ENCODE measurements around the gene GTPBP10.

GTPBP10 gene

GRCh38 chr7:90401989-90402388 lies 55.5 kb downstream of the GTPBP10 start:
- Histone ChIP-seq H3K27ac (ENCODE audit: low read depth, low read length) (no peak overlapping the region), H3K9me3 (ENCODE audit: control insufficient read depth in 5 of 5, low read length in 5 of 5) (peaks cover 0 to 7% (median 0%) of the 10 kb centered on the region in 5 donors), H3K4me1 (ENCODE audit: control insufficient read depth in 5 of 5, insufficient read depth in 5 of 5, low read length in 5 of 5) (peaks cover 0 to 17% (median 10%) of the 10 kb centered on the region in 5 donors), H3K36me3 (ENCODE audit: control insufficient read depth in 5 of 5, insufficient read depth in 5 of 5, low read length in 5 of 5) (peaks cover 0 to 11% (median 3%) of the 10 kb centered on the region in 5 donors), H3K27me3 (ENCODE audit: control insufficient read depth in 5 of 5, insufficient read depth in 4 of 5, low read length in 5 of 5) (no peaks in the 10 kb centered on the region), H3K9ac (ENCODE audit: low read length in 5 of 5) (no peak overlapping the region), H3K4me3 (ENCODE audit: low read depth in 1 of 5, low read length in 5 of 5) (no peak overlapping the region)

GRCh38 chr7:90402785-90403173 lies 56.3 kb downstream of the GTPBP10 start:
- Histone ChIP-seq H3K9me3 (ENCODE audit: control insufficient read depth in 5 of 5, low read length in 5 of 5) (peaks cover 0 to 7% (median 0%) of the 10 kb centered on the region in 5 donors), H3K9ac (ENCODE audit: low read length in 5 of 5) (peak overlapping the region in 3 of 5 donors; percentile 85 to 89 (median 89)), H3K27me3 (ENCODE audit: control insufficient read depth in 5 of 5, insufficient read depth in 4 of 5, low read length in 5 of 5) (no peaks in the 10 kb centered on the region), H3K27ac (ENCODE audit: low read depth, low read length) (peak overlapping the region; percentile 79), H3K36me3 (ENCODE audit: control insufficient read depth in 5 of 5, insufficient read depth in 5 of 5, low read length in 5 of 5) (peaks cover 0 to 14% (median 9%) of the 10 kb centered on the region in 5 donors), H3K4me3 (ENCODE audit: low read depth in 1 of 5, low read length in 5 of 5) (peak overlapping the region; percentile 93 to 99 (median 97)), H3K4me1 (ENCODE audit: control insufficient read depth in 5 of 5, insufficient read depth in 5 of 5, low read length in 5 of 5) (peaks cover 0 to 17% (median 10%) of the 10 kb centered on the region in 5 donors)

- peak within 1 kb of the TSS; percentile 93 to 99 (median 97) for H3K4me3 ChIP-seq (ENCODE audit: low read depth in 1 of 5, low read length in 5 of 5)
- H3K4me1 ChIP-seq (ENCODE audit: control insufficient read depth in 5 of 5, insufficient read depth in 5 of 5, low read length in 5 of 5): peaks cover 0 to 17% (median 10%) of the 10 kb centered on the region in 5 donors
- peak within 1 kb of the TSS; percentile 74 to 89 (median 85) for H3K9ac ChIP-seq (ENCODE audit: low read length in 5 of 5)
- H3K9me3 ChIP-seq (ENCODE audit: control insufficient read depth in 5 of 5, low read length in 5 of 5): peaks cover 0 to 7% (median 0%) of the 10 kb centered on the region in 5 donors
- no peaks in the 10 kb centered on the region for H3K27me3 ChIP-seq (ENCODE audit: control insufficient read depth in 5 of 5, insufficient read depth in 4 of 5, low read length in 5 of 5)
- H3K36me3 ChIP-seq (ENCODE audit: control insufficient read depth in 5 of 5, insufficient read depth in 5 of 5, low read length in 5 of 5): peaks cover 0 to 15% (median 12%) of the 10 kb centered on the region in 5 donors
- peak within 1 kb of the TSS; percentile 79 for H3K27ac ChIP-seq (ENCODE audit: low read depth, low read length)
These were observed 56.9 kb downstream of the GTPBP10 start, which contains the start of gene CLDN12 for GRCh38 chr7:90403174-90404113. Gene CLDN12, plus strand, starts transcription at chr7:90403461. Its CDS starts 9,216 bp downstream, at chr7:90412677.

- Histone ChIP-seq H3K4me3 (ENCODE audit: low read depth in 1 of 5, low read length in 5 of 5) (no peak overlapping the region), H3K27ac (ENCODE audit: low read depth, low read length) (no peak overlapping the region), H3K36me3 (ENCODE audit: control insufficient read depth in 5 of 5, insufficient read depth in 5 of 5, low read length in 5 of 5) (peaks cover 3 to 19% (median 16%) of the 10 kb centered on the region in 5 donors), H3K4me1 (ENCODE audit: control insufficient read depth in 5 of 5, insufficient read depth in 5 of 5, low read length in 5 of 5) (peaks cover 0 to 17% (median 10%) of the 10 kb centered on the region in 5 donors), H3K9me3 (ENCODE audit: control insufficient read depth in 5 of 5, low read length in 5 of 5) (peaks cover 0 to 1% (median 0%) of the 10 kb centered on the region in 5 donors), H3K9ac (ENCODE audit: low read length in 5 of 5) (no peak overlapping the region), H3K27me3 (ENCODE audit: control insufficient read depth in 5 of 5, insufficient read depth in 4 of 5, low read length in 5 of 5) (no peaks in the 10 kb centered on the region)
These were observed 58.3 kb downstream of the GTPBP10 start for GRCh38 chr7:90404777-90405176.

GRCh38 chr7:90407484-90407821 lies 60.9 kb downstream of the GTPBP10 start:
- no peaks in the 10 kb centered on the region for H3K9me3 ChIP-seq (ENCODE audit: control insufficient read depth in 5 of 5, low read length in 5 of 5)
- no peaks in the 10 kb centered on the region for H3K27me3 ChIP-seq (ENCODE audit: control insufficient read depth in 5 of 5, insufficient read depth in 4 of 5, low read length in 5 of 5)
- H3K4me3 ChIP-seq (ENCODE audit: low read depth in 1 of 5, low read length in 5 of 5): no peak overlapping the region
- no peak overlapping the region for H3K9ac ChIP-seq (ENCODE audit: low read length in 5 of 5)
- H3K36me3 ChIP-seq (ENCODE audit: control insufficient read depth in 5 of 5, insufficient read depth in 5 of 5, low read length in 5 of 5): peaks cover 10 to 26% (median 19%) of the 10 kb centered on the region in 5 donors
- H3K4me1 ChIP-seq (ENCODE audit: control insufficient read depth in 5 of 5, insufficient read depth in 5 of 5, low read length in 5 of 5): peaks cover 0 to 17% (median 10%) of the 10 kb centered on the region in 5 donors
- no peak overlapping the region for H3K27ac ChIP-seq (ENCODE audit: low read depth, low read length)

- Histone ChIP-seq H3K27ac (ENCODE audit: low read depth, low read length) (no peak overlapping the region), H3K36me3 (ENCODE audit: control insufficient read depth in 5 of 5, insufficient read depth in 5 of 5, low read length in 5 of 5) (peaks cover 16 to 33% (median 26%) of the 10 kb centered on the region in 5 donors), H3K4me1 (ENCODE audit: control insufficient read depth in 5 of 5, insufficient read depth in 5 of 5, low read length in 5 of 5) (peaks cover 0 to 12% (median 6%) of the 10 kb centered on the region in 5 donors)
These were observed 61.6 kb downstream of the GTPBP10 start for GRCh38 chr7:90408142-90408541.

GRCh38 chr7:90409667-90410066 lies 63.2 kb downstream of the GTPBP10 start:
- H3K27ac ChIP-seq (ENCODE audit: low read depth, low read length): no peak overlapping the region
- no peak overlapping the region for H3K4me3 ChIP-seq (ENCODE audit: low read depth in 1 of 5, low read length in 5 of 5)
- no peak overlapping the region for H3K9ac ChIP-seq (ENCODE audit: low read length in 5 of 5)
- H3K27me3 ChIP-seq (ENCODE audit: control insufficient read depth in 5 of 5, insufficient read depth in 4 of 5, low read length in 5 of 5): no peaks in the 10 kb centered on the region
- no peaks in the 10 kb centered on the region for H3K9me3 ChIP-seq (ENCODE audit: control insufficient read depth in 5 of 5, low read length in 5 of 5)
- H3K36me3 ChIP-seq (ENCODE audit: control insufficient read depth in 5 of 5, insufficient read depth in 5 of 5, low read length in 5 of 5): peaks cover 18 to 35% (median 30%) of the 10 kb centered on the region in 5 donors
- peaks cover 0 to 3% (median 0%) of the 10 kb centered on the region in 5 donors for H3K4me1 ChIP-seq (ENCODE audit: control insufficient read depth in 5 of 5, insufficient read depth in 5 of 5, low read length in 5 of 5)

More at GRCh38 chr7:90408142-90408541, 61.6 kb downstream of the GTPBP10 start:
- Histone ChIP-seq H3K4me3 (ENCODE audit: low read depth in 1 of 5, low read length in 5 of 5) (no peak overlapping the region), H3K9me3 (ENCODE audit: control insufficient read depth in 5 of 5, low read length in 5 of 5) (no peaks in the 10 kb centered on the region), H3K27me3 (ENCODE audit: control insufficient read depth in 5 of 5, insufficient read depth in 4 of 5, low read length in 5 of 5) (no peaks in the 10 kb centered on the region), H3K9ac (ENCODE audit: low read length in 5 of 5) (no peak overlapping the region)

GRCh38 chr7:90411510-90411909 lies 65.0 kb downstream of the GTPBP10 start:
- Histone ChIP-seq H3K36me3 (ENCODE audit: control insufficient read depth in 5 of 5, insufficient read depth in 5 of 5, low read length in 5 of 5) (peaks cover 18 to 35% (median 26%) of the 10 kb centered on the region in 5 donors), H3K27me3 (ENCODE audit: control insufficient read depth in 5 of 5, insufficient read depth in 4 of 5, low read length in 5 of 5) (no peaks in the 10 kb centered on the region), H3K9ac (ENCODE audit: low read length in 5 of 5) (no peak overlapping the region), H3K9me3 (ENCODE audit: control insufficient read depth in 5 of 5, low read length in 5 of 5) (no peaks in the 10 kb centered on the region), H3K4me1 (ENCODE audit: control insufficient read depth in 5 of 5, insufficient read depth in 5 of 5, low read length in 5 of 5) (peaks cover 0 to 3% (median 0%) of the 10 kb centered on the region in 5 donors), H3K27ac (ENCODE audit: low read depth, low read length) (no peak overlapping the region), H3K4me3 (ENCODE audit: low read depth in 1 of 5, low read length in 5 of 5) (no peak overlapping the region)

GRCh38 chr7:90412458-90413184 lies 66.1 kb downstream of the GTPBP10 start:
- Histone ChIP-seq H3K36me3 (ENCODE audit: control insufficient read depth in 5 of 5, insufficient read depth in 5 of 5, low read length in 5 of 5) (peaks cover 16 to 31% (median 21%) of the 10 kb centered on the region in 5 donors), H3K9me3 (ENCODE audit: control insufficient read depth in 5 of 5, low read length in 5 of 5) (no peaks in the 10 kb centered on the region), H3K9ac (ENCODE audit: low read length in 5 of 5) (no peak overlapping the region), H3K27me3 (ENCODE audit: control insufficient read depth in 5 of 5, insufficient read depth in 4 of 5, low read length in 5 of 5) (no peaks in the 10 kb centered on the region), H3K4me1 (ENCODE audit: control insufficient read depth in 5 of 5, insufficient read depth in 5 of 5, low read length in 5 of 5) (peaks cover 0 to 3% (median 0%) of the 10 kb centered on the region in 5 donors), H3K27ac (ENCODE audit: low read depth, low read length) (no peak overlapping the region), H3K4me3 (ENCODE audit: low read depth in 1 of 5, low read length in 5 of 5) (no peak overlapping the region)

Data from subcutaneous abdominal adipose tissue (tissue), 5 donors.